ENCODE data around the gene GLG1.

The GLG1 gene

DNA sequence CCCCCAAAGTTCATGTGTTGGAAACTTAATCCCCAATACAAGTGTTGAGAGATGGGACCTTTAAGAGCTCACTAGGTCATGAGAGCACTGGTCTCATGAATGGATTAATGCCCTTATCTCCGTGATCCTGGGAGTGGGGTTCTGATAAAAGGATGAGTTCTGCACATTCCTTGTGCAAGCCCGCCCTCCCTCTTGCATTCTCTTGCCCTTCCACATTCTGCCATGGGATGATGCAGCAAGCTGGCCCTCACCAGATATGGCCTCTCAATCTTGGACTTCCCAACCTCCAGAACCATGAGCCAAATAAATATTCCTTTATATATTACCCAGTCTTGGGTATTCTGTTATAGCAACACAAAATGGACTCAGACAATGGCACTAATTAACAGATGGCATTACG is 14.1 kb downstream of the GLG1 start:
- no peak for TF ChIP-seq FOXP2 (optimal IDR thresholded peaks at IDR 0.05; ENCODE audit: borderline replicate concordance, extremely low read depth, extremely low read length, insufficient read depth)
- no peak for TF ChIP-seq TAF1 (IDR thresholded peaks at IDR 0.05; ENCODE audit: borderline replicate concordance, insufficient read depth, low read length)
- TF ChIP-seq, protein P1, sequence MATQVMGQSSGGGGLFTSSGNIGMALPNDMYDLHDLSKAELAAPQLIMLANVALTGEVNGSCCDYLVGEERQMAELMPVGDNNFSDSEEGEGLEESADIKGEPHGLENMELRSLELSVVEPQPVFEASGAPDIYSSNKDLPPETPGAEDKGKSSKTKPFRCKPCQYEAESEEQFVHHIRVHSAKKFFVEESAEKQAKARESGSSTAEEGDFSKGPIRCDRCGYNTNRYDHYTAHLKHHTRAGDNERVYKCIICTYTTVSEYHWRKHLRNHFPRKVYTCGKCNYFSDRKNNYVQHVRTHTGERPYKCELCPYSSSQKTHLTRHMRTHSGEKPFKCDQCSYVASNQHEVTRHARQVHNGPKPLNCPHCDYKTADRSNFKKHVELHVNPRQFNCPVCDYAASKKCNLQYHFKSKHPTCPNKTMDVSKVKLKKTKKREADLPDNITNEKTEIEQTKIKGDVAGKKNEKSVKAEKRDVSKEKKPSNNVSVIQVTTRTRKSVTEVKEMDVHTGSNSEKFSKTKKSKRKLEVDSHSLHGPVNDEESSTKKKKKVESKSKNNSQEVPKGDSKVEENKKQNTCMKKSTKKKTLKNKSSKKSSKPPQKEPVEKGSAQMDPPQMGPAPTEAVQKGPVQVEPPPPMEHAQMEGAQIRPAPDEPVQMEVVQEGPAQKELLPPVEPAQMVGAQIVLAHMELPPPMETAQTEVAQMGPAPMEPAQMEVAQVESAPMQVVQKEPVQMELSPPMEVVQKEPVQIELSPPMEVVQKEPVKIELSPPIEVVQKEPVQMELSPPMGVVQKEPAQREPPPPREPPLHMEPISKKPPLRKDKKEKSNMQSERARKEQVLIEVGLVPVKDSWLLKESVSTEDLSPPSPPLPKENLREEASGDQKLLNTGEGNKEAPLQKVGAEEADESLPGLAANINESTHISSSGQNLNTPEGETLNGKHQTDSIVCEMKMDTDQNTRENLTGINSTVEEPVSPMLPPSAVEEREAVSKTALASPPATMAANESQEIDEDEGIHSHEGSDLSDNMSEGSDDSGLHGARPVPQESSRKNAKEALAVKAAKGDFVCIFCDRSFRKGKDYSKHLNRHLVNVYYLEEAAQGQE (IDR thresholded peaks at IDR 0.05; ENCODE audit: insufficient read depth in 1 of 2, low read depth in 2 of 2, low read length in 2 of 2), result no peak
- no peak for TF ChIP-seq POLR2AphosphoS5 (IDR thresholded peaks at IDR 0.05; ENCODE audit: low read depth, low read length)
- TF ChIP-seq SIN3A (IDR thresholded peaks at IDR 0.05; ENCODE audit: borderline replicate concordance, insufficient read depth, low read length), result no peak

DNA sequence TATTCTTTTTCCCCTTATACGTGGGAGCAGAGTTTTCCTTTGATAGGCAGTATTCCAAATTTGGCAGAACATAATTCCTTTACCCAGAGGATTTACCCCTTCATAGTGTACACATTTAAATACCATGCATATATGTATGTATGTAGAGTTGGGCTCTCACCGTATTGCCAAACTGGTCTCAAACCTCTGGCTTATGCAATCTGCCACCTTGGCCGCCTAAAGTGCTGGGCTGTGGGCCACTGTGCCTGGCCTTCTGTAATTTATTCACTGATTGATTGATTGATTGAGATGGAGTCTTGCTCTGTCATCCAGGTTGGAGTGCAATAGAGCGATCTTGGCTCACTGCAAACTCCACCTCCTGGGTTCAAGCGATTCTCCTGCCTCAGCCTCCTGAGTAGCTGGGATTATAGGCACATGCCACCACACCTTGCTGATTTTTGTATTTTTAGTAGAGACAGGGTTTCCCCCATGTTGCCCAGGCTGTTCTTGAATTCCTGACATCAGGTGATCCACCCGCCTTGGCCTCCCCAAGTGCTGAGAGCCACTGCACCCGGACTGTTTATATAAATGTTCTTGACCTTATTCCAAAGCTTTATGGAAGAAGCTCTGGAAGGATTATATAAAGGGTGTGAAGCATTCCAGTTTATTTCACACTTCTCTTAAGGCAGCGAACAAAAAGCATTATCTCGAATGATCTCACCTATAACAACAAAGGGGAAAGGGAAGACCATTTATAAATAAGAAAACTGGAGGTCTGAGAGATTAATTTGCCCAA is 14.9 kb downstream of the GLG1 start:
- TF ChIP-seq FOXP2 (optimal IDR thresholded peaks at IDR 0.05; ENCODE audit: borderline replicate concordance, extremely low read depth, extremely low read length, insufficient read depth) (no peak), SIN3A (IDR thresholded peaks at IDR 0.05; ENCODE audit: borderline replicate concordance, insufficient read depth, low read length) (no peak), TAF1 (IDR thresholded peaks at IDR 0.05; ENCODE audit: borderline replicate concordance, insufficient read depth, low read length) (no peak), POLR2AphosphoS5 (IDR thresholded peaks at IDR 0.05; ENCODE audit: low read depth, low read length) (no peak)
- TF ChIP-seq, protein P1 (IDR thresholded peaks at IDR 0.05; ENCODE audit: insufficient read depth in 1 of 2, low read depth in 2 of 2, low read length in 2 of 2), result no peak

DNA sequence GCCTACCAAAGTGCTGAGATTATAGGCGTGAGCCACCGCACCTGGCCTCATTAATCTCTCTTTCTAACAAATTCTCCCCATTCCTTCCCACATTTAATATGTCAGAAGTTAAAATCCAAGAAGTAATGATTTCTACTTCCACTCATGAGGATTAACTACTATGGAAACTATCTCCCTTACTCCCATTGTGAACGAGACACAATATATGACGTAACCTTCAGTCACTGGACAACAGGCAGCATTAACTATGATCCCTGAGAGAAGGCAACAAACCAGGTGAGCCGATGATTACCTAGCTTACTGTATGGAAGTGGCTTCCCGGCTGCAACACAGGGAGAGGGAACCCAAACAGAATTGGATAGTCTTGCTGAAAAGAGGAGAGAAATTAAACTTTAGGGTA is 20.0 kb downstream of the GLG1 start:
- TF ChIP-seq, protein P1 (IDR thresholded peaks at IDR 0.05; ENCODE audit: insufficient read depth in 1 of 2, low read depth in 2 of 2, low read length in 2 of 2), result no peak
- TF ChIP-seq TAF1 (IDR thresholded peaks at IDR 0.05; ENCODE audit: borderline replicate concordance, insufficient read depth, low read length), result no peak
- TF ChIP-seq FOXP2 (optimal IDR thresholded peaks at IDR 0.05; ENCODE audit: borderline replicate concordance, extremely low read depth, extremely low read length, insufficient read depth), result no peak
- no peak for TF ChIP-seq POLR2AphosphoS5 (IDR thresholded peaks at IDR 0.05; ENCODE audit: low read depth, low read length)
- TF ChIP-seq SIN3A (IDR thresholded peaks at IDR 0.05; ENCODE audit: borderline replicate concordance, insufficient read depth, low read length), result no peak

DNA sequence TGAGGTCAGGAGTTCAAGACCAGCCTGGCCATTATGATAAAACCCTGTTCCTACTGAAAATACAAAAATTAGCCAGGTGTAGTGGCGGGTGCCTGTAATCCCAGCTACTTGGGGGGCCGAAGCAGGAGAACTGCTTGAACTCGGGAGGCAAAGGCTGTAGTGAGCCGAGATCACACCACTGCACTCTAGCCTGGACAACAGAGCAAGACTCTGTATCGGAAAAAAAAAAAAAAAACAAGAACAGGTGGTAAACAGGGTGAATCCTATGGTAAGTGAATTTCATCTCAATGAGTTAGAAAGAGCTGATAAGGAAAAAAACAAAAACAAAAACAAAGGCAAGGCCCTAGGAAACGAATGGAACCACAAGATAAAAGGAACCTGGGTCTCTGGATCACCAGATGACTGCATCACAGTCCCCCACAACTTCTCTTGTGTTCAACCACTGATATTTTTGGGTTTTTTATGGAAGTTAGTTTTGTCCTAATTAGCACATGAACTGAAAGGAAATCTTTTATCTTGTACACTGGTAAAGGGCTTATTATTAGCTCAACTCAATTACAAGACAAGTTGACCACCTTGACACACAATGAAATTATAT is 21.0 kb downstream of the GLG1 start:
- no peak for TF ChIP-seq FOXP2 (optimal IDR thresholded peaks at IDR 0.05; ENCODE audit: borderline replicate concordance, extremely low read depth, extremely low read length, insufficient read depth)

DNA sequence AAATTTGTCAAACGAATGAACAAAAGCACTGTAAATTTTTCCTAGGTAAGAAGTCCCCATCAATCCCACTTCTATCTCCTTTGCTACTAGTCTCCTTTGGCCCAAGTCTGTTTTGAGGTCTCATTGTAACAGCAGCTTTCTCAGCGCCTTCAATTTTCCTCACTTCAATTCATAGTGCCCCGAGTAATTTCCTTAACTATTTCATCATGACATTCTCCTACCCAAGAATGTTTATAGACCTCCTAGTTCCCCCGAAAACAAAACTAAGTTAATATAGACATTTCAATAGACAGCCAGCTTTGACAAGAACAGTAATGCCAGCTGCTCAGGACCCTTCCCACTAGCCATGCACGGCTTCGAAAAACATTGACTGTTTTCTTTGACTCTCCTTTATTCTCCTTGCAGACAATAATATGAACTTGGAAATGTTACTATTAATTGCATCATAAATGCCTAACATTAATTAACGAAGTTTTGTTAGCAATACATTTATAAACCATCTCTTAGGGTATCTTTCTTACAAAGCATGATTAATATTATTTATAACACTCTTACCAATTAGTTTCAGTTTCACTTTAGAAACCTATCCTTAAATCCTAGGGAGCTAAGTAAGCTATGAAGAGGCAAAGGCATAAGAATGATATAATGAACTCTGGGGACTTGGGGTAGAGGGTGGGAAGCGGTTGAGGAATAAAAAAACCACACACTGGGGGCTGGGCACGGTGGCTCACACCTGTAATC is 22.8 kb downstream of the GLG1 start:
- no peak for TF ChIP-seq SIN3A (IDR thresholded peaks at IDR 0.05; ENCODE audit: borderline replicate concordance, insufficient read depth, low read length)
- TF ChIP-seq TAF1 (IDR thresholded peaks at IDR 0.05; ENCODE audit: borderline replicate concordance, insufficient read depth, low read length), result no peak
- no peak for TF ChIP-seq POLR2AphosphoS5 (IDR thresholded peaks at IDR 0.05; ENCODE audit: low read depth, low read length)

DNA sequence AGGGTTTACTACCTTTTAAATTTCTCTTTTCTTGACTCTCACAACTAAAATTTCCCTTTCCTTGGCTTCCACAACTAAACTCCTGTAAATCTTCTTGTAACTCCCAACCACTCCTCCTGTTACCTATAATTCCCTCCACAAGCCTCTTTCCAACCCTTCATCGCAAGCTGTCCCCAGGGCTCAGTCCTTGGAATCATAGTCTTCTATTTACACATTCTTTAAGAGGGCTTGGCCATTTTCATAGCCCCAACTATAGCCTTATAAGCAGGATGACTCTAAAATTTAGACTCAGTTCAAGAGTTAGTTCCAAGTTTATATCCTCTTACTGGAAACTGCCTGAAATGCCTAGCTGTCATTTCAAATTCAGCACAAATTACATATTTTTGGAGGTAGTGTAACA is 23.9 kb downstream of the GLG1 start:
- TF ChIP-seq TAF1 (IDR thresholded peaks at IDR 0.05; ENCODE audit: borderline replicate concordance, insufficient read depth, low read length) (no peak), POLR2AphosphoS5 (IDR thresholded peaks at IDR 0.05; ENCODE audit: low read depth, low read length) (no peak)
- TF ChIP-seq, protein P1 (IDR thresholded peaks at IDR 0.05; ENCODE audit: insufficient read depth in 1 of 2, low read depth in 2 of 2, low read length in 2 of 2), result no peak

Data from PFSK-1 (cell line).